LNCaP clone FGC (cell line): ENCODE results near the gene ZNF614.

ENCODE experiments used
- DNase-seq: peaks from one replicate; pipeline ENCODE4 v3.0.0-alpha.2; 2011; ENCODE audit warnings: low read depth
- H3K4me3 ChIP-seq: 2 replicates; pipeline ENCODE4 v1.5.1; 2011; ENCODE audit warnings: mild to moderate bottlenecking, low read depth, low read length, control low read depth
- CTCF ChIP-seq: IDR thresholded peaks from 2 replicates; pipeline ENCODE4 v1.5.1; 2012; ENCODE audit warnings: mild to moderate bottlenecking; ENCODE audit not compliant: control insufficient read depth, insufficient read depth; ENCODE audit errors: extremely low read depth

ZNF614 gene

GRCh38 chr19:51971624-51972023 is 56.6 kb downstream of the ZNF614 start:
- no peak overlapping the region for H3K4me3 ChIP-seq
- no peak for DNase-seq
- TF ChIP-seq CTCF = no peak

GRCh38 chr19:51970718-51971117 is 57.5 kb downstream of the ZNF614 start:
- no peak for DNase-seq
- no peak for TF ChIP-seq CTCF
- no peak overlapping the region for H3K4me3 ChIP-seq

- TF ChIP-seq CTCF = no peak
- DNase-seq = no peak
- H3K4me3 ChIP-seq = no peak overlapping the region
Measured at GRCh38 chr19:51965583-51965982, 62.6 kb downstream of the ZNF614 start.
